ENCODE measurements around the gene WWOX.

DNA sequence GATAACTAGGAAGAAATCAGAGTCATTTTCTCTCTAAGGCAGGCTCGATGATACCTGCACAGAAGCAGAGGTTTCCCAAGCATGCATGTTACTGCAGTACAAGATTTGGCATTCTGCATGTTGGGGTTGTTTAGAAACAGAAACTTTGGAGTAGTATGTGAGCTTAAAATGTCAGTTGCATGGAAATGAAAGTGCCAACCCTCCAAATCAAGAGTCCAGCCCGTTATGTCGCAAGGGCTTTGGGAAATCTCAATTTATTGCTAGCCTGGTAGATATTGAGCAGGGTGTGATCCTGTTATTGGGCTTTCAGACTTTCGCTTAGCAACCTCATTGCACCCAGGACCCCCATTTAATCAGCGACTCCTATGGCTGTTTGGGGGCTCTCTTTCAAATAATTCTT lies 1010.3 kb downstream of the WWOX start:
- TF ChIP-seq, protein P1, sequence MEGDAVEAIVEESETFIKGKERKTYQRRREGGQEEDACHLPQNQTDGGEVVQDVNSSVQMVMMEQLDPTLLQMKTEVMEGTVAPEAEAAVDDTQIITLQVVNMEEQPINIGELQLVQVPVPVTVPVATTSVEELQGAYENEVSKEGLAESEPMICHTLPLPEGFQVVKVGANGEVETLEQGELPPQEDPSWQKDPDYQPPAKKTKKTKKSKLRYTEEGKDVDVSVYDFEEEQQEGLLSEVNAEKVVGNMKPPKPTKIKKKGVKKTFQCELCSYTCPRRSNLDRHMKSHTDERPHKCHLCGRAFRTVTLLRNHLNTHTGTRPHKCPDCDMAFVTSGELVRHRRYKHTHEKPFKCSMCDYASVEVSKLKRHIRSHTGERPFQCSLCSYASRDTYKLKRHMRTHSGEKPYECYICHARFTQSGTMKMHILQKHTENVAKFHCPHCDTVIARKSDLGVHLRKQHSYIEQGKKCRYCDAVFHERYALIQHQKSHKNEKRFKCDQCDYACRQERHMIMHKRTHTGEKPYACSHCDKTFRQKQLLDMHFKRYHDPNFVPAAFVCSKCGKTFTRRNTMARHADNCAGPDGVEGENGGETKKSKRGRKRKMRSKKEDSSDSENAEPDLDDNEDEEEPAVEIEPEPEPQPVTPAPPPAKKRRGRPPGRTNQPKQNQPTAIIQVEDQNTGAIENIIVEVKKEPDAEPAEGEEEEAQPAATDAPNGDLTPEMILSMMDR (IDR thresholded peaks at IDR 0.05 in 8 of 11, conservative IDR thresholded peaks at IDR 0.05 in 3 of 11) = no peak
- TF ChIP-seq POLR2A (IDR thresholded peaks at IDR 0.05) (no peak), POLR2AphosphoS5 (IDR thresholded peaks at IDR 0.05) (no peak)
